Measurements from ENCODE around the gene SLAIN2. TPM values are rescaled to one million over a fixed set of nuclear protein-coding genes. Genes with fewer than 3 reads are reported as not detected.

Gene SLAIN2
- total RNA-seq, 1 experiment from 2014 or later: 35.8 TPM

- TF ChIP-seq ZNF512 (CRISPR knock-in tag; IDR thresholded peaks at IDR 0.05; ENCODE audit: borderline replicate concordance): no peak
Measured at GRCh38 chr4:48420144-48420543, 78.8 kb downstream of the SLAIN2 start (continued).

DNA sequence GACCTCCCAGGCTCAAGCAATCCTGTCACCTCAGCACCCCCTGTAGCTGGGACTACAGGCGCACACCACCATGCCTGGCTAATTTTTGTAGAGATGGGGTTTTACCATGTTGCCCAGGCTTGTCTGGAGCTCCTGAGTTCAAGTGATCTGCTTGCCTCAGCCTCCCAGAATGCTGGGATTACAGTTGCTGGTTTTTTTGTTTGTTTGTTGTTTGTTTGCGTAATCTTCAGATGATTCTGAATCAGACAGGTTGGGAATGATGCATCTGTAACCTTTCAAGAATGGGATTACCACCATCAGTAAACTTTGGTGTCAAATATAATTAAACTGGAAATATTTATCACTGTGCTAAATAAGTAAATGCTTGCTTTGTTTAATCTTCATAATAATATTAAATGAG is 79.8 kb downstream of the SLAIN2 start:
- peaks cover 9% of the 10 kb centered on the region for H3K36me3 Mint-ChIP-seq
- POLR2A ChIA-PET: no interaction called here
- no peak overlapping the region for H3K4me3 Mint-ChIP-seq
- H3K27me3 Mint-ChIP-seq (ENCODE audit: low read depth): no peaks in the 10 kb centered on the region
- H3K9me3 Mint-ChIP-seq: no peaks in the 10 kb centered on the region
- no peak for DNase-seq (ENCODE audit: low spot score)
- CTCF ChIA-PET: no interaction called here
- TF ChIP-seq JUN (CRISPR knock-in tag; IDR thresholded peaks at IDR 0.05): no peak
- TF ChIP-seq EMX1 (CRISPR knock-in tag; IDR thresholded peaks at IDR 0.05): no peak
- TF ChIP-seq, protein P1, sequence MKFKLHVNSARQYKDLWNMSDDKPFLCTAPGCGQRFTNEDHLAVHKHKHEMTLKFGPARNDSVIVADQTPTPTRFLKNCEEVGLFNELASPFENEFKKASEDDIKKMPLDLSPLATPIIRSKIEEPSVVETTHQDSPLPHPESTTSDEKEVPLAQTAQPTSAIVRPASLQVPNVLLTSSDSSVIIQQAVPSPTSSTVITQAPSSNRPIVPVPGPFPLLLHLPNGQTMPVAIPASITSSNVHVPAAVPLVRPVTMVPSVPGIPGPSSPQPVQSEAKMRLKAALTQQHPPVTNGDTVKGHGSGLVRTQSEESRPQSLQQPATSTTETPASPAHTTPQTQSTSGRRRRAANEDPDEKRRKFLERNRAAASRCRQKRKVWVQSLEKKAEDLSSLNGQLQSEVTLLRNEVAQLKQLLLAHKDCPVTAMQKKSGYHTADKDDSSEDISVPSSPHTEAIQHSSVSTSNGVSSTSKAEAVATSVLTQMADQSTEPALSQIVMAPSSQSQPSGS (CRISPR knock-in tag; IDR thresholded peaks at IDR 0.05; ENCODE audit: borderline replicate concordance, low read depth): no peak
- TF ChIP-seq ATF3 (CRISPR knock-in tag; conservative IDR thresholded peaks at IDR 0.05): no peak
- no peak for TF ChIP-seq AFF4 (CRISPR knock-in tag; IDR thresholded peaks at IDR 0.05; ENCODE audit: borderline replicate concordance)
- TF ChIP-seq KAT7 (CRISPR knock-in tag; IDR thresholded peaks at IDR 0.05; ENCODE audit: borderline replicate concordance): no peak
- no peak for TF ChIP-seq ZMAT4 (CRISPR knock-in tag; IDR thresholded peaks at IDR 0.05)
- no peak for TF ChIP-seq ZNF138 (CRISPR knock-in tag; conservative IDR thresholded peaks at IDR 0.05)
- no peak for TF ChIP-seq GABPB1 (CRISPR knock-in tag; IDR thresholded peaks at IDR 0.05)
- no peak for TF ChIP-seq NR1H2 (CRISPR knock-in tag; IDR thresholded peaks at IDR 0.05)
- TF ChIP-seq IRF1 (CRISPR knock-in tag; IDR thresholded peaks at IDR 0.05): no peak
- TF ChIP-seq, protein P2, sequence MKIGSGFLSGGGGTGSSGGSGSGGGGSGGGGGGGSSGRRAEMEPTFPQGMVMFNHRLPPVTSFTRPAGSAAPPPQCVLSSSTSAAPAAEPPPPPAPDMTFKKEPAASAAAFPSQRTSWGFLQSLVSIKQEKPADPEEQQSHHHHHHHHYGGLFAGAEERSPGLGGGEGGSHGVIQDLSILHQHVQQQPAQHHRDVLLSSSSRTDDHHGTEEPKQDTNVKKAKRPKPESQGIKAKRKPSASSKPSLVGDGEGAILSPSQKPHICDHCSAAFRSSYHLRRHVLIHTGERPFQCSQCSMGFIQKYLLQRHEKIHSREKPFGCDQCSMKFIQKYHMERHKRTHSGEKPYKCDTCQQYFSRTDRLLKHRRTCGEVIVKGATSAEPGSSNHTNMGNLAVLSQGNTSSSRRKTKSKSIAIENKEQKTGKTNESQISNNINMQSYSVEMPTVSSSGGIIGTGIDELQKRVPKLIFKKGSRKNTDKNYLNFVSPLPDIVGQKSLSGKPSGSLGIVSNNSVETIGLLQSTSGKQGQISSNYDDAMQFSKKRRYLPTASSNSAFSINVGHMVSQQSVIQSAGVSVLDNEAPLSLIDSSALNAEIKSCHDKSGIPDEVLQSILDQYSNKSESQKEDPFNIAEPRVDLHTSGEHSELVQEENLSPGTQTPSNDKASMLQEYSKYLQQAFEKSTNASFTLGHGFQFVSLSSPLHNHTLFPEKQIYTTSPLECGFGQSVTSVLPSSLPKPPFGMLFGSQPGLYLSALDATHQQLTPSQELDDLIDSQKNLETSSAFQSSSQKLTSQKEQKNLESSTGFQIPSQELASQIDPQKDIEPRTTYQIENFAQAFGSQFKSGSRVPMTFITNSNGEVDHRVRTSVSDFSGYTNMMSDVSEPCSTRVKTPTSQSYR (CRISPR knock-in tag; IDR thresholded peaks at IDR 0.05): no peak
- no peak for TF ChIP-seq NR2C2 (CRISPR knock-in tag; IDR thresholded peaks at IDR 0.05)
- TF ChIP-seq, protein P3, sequence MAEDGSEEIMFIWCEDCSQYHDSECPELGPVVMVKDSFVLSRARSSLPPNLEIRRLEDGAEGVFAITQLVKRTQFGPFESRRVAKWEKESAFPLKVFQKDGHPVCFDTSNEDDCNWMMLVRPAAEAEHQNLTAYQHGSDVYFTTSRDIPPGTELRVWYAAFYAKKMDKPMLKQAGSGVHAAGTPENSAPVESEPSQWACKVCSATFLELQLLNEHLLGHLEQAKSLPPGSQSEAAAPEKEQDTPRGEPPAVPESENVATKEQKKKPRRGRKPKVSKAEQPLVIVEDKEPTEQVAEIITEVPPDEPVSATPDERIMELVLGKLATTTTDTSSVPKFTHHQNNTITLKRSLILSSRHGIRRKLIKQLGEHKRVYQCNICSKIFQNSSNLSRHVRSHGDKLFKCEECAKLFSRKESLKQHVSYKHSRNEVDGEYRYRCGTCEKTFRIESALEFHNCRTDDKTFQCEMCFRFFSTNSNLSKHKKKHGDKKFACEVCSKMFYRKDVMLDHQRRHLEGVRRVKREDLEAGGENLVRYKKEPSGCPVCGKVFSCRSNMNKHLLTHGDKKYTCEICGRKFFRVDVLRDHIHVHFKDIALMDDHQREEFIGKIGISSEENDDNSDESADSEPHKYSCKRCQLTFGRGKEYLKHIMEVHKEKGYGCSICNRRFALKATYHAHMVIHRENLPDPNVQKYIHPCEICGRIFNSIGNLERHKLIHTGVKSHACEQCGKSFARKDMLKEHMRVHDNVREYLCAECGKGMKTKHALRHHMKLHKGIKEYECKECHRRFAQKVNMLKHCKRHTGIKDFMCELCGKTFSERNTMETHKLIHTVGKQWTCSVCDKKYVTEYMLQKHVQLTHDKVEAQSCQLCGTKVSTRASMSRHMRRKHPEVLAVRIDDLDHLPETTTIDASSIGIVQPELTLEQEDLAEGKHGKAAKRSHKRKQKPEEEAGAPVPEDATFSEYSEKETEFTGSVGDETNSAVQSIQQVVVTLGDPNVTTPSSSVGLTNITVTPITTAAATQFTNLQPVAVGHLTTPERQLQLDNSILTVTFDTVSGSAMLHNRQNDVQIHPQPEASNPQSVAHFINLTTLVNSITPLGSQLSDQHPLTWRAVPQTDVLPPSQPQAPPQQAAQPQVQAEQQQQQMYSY (CRISPR knock-in tag; IDR thresholded peaks at IDR 0.05): no peak
- TF ChIP-seq, protein P4, sequence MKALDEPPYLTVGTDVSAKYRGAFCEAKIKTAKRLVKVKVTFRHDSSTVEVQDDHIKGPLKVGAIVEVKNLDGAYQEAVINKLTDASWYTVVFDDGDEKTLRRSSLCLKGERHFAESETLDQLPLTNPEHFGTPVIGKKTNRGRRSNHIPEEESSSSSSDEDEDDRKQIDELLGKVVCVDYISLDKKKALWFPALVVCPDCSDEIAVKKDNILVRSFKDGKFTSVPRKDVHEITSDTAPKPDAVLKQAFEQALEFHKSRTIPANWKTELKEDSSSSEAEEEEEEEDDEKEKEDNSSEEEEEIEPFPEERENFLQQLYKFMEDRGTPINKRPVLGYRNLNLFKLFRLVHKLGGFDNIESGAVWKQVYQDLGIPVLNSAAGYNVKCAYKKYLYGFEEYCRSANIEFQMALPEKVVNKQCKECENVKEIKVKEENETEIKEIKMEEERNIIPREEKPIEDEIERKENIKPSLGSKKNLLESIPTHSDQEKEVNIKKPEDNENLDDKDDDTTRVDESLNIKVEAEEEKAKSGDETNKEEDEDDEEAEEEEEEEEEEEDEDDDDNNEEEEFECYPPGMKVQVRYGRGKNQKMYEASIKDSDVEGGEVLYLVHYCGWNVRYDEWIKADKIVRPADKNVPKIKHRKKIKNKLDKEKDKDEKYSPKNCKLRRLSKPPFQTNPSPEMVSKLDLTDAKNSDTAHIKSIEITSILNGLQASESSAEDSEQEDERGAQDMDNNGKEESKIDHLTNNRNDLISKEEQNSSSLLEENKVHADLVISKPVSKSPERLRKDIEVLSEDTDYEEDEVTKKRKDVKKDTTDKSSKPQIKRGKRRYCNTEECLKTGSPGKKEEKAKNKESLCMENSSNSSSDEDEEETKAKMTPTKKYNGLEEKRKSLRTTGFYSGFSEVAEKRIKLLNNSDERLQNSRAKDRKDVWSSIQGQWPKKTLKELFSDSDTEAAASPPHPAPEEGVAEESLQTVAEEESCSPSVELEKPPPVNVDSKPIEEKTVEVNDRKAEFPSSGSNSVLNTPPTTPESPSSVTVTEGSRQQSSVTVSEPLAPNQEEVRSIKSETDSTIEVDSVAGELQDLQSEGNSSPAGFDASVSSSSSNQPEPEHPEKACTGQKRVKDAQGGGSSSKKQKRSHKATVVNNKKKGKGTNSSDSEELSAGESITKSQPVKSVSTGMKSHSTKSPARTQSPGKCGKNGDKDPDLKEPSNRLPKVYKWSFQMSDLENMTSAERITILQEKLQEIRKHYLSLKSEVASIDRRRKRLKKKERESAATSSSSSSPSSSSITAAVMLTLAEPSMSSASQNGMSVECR (CRISPR knock-in tag; IDR thresholded peaks at IDR 0.05; ENCODE audit: borderline replicate concordance): no peak
- H3K27ac Mint-ChIP-seq: no peak overlapping the region
- ATAC-seq: no peak
- peaks cover 24% of the 10 kb centered on the region for H3K4me1 Mint-ChIP-seq
